Panc1 (cell line): Measurements from ENCODE around the gene TECPR2. TPM values are rescaled to one million over a fixed set of nuclear protein-coding genes. Genes with fewer than 3 reads are reported as not detected.

Experiments used
- ATAC-seq: fragments of 200-7000 bp; cut with Tn5 transposase; 2 replicates; pipeline ENCODE4 v1.9.1; 2020; ENCODE audit warnings: mild to moderate bottlenecking, moderate library complexity
- BruUV-seq: library from RNA; stranded (reverse); fragments of 400-500 nt; replicated peaks from 2 replicates; lab custom pipeline; 2021; lab: Mats Ljungman, UMichigan
- CTCF ChIA-PET: fragments of 300-600 bp; sonication (Branson Sonifier 250); formaldehyde crosslinking; loops from one replicate; lab custom pipeline; 2022; ENCODE audit warnings: antibody characterized with exemption; lab: Charles Lee
- POLR2A ChIA-PET: fragments of 300-600 bp; sonication (Branson Sonifier 250); formaldehyde crosslinking; loops from one replicate; lab custom pipeline; 2022; ENCODE audit warnings: antibody characterized with exemption; lab: Charles Lee
- DNase-seq: peaks from one replicate; pipeline ENCODE4 v3.0.0-alpha.2; 2010; ENCODE audit warnings: low read depth, low spot score
- H3K27ac ChIP-seq: 2 replicates; pipeline ENCODE4 v1.5.1; 2011; ENCODE audit warnings: mild to moderate bottlenecking, low read length, inconsistent platforms
- H3K27me3 ChIP-seq: fragments of 200-500 bp; sonication (Bioruptor generic); 2 replicates; pipeline ENCODE4 v1.6.0; 2014; ENCODE audit warnings: low read length, inconsistent platforms; ENCODE audit not compliant: control insufficient read depth, insufficient read depth
- H3K36me3 ChIP-seq: fragments of 200-500 bp; sonication (Bioruptor generic); 2 replicates; pipeline ENCODE4 v1.5.1; 2014; ENCODE audit warnings: inconsistent platforms, mild to moderate bottlenecking, low read length, moderate library complexity; ENCODE audit not compliant: control insufficient read depth, insufficient read depth
- H3K4me1 ChIP-seq: 2 replicates; pipeline ENCODE4 v1.5.1; 2011; ENCODE audit warnings: inconsistent platforms, mild to moderate bottlenecking, low read length, moderate library complexity; ENCODE audit not compliant: control insufficient read depth, insufficient read depth
- H3K4me3 ChIP-seq, 2 experiments: 2 replicates each; pipeline ENCODE4 v1.5.1; 2011 to 2012; ENCODE audit warnings: low read depth in 2 of 2, low read length in 2 of 2, mild to moderate bottlenecking in 2 of 2, inconsistent platforms in 1 of 2, moderate library complexity in 1 of 2
- H3K9me3 ChIP-seq: fragments of 200-500 bp; sonication (Bioruptor generic); 2 replicates; pipeline ENCODE4 v1.5.1; 2014; ENCODE audit warnings: low read depth, mild to moderate bottlenecking, inconsistent platforms, low read length, moderate library complexity; ENCODE audit not compliant: control insufficient read depth, insufficient read depth
- CTCF ChIP-seq: fragments of 450-650 bp; IDR thresholded peaks from 2 replicates; pipeline ENCODE4 v1.5.1; 2017; ENCODE audit warnings: mild to moderate bottlenecking
- POLR2AphosphoS5 ChIP-seq: IDR thresholded peaks from 2 replicates; pipeline ENCODE4 v1.6.1; 2012; ENCODE audit warnings: mild to moderate bottlenecking, low read depth, low read length, moderate library complexity
- SIN3A ChIP-seq: IDR thresholded peaks from 2 replicates; pipeline ENCODE4 v1.6.1; 2012; ENCODE audit warnings: low read depth, mild to moderate bottlenecking, low read length, moderate library complexity, borderline replicate concordance; ENCODE audit not compliant: insufficient read depth
- TCF7L2 ChIP-seq: IDR thresholded peaks from 2 replicates; pipeline ENCODE4 v1.6.1; 2011; ENCODE audit warnings: mild to moderate bottlenecking, low read depth, low read length, inconsistent platforms
- in situ Hi-C: cut with HindIII; loops from 2 replicates; pipeline ENCODE4 v1.10.0; 2016; ENCODE audit warnings: low sequenced_read_pairs, low pct_unique_long_range_greater_than_20kb
- intact Hi-C: fragments of 100-400 bp; cut with micrococcal nuclease; formaldehyde crosslinking; loops from one replicate; pipeline ENCODE4 v1.10.0; 2022; ENCODE audit not compliant: unreplicated experiment
- total RNA-seq: library from RNA; stranded (reverse); gene quantifications from one replicate; pipeline ENCODE4 v1.2.1, GENCODE V29; 2021; ENCODE audit not compliant: unreplicated experiment
- TF ChIP-seq, protein P1 (sequence below), 2 experiments: IDR thresholded peaks; 2 replicates each; pipeline ENCODE4 v1.6.1; 2011 to 2012; ENCODE audit warnings: low read depth in 2 of 2, control low read depth in 1 of 2, low read length in 1 of 2, mild to moderate bottlenecking in 1 of 2, moderate library complexity in 1 of 2; ENCODE audit not compliant: insufficient read depth in 1 of 2

Gene TECPR2
- total RNA-seq, 1 experiment from 2014 or later, result 15.5 TPM

DNA sequence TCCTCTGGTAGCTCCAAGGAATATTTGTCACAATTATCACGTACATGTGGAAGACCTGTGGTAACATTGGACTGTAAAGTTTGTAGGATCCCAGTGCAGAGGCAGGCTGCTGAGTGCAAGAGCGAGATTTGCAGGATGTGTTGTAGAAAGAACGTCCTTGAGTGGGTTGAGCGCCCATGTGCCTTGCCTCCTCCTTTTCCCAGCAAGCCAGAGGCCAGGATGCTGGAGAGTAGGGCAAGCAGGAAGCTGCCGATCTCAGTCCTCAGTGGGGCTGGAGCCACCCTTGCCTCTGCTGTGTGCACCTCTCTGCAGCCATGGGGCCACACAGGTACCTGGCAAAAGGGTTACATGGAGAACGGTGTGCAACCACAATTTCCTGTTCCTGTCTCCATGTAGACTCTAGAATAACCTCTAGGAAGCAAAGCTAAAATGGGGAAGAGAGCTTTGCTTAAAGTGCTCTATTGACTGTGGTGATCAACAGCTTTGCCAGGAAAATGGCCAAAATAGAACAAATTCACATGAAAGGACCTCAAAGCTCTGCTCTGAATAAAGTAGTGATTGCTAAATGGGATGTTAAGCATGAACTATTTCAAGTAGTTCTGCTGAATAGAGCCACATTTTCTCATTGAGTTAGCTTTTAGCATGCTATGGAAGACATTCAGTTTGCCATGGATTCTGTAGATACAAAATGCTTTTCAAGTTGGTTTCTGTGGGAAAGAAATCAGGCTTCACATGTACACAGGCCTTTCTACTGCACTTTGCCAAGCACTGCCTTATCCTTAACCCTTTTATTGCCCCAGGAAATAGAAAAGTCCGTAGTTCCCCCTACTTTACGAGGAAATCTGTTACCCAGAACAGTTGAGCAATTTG lies 109.4 kb downstream of the TECPR2 start:
- POLR2A ChIA-PET, result no interaction called here
- CTCF ChIA-PET, result no interaction called here
- in situ Hi-C loops (no loop called here), intact Hi-C loops (no loop called here)
- H3K27ac ChIP-seq, result no peak overlapping the region
- no peaks in the 10 kb centered on the region for H3K4me1 ChIP-seq
- no peaks in the 10 kb centered on the region for H3K27me3 ChIP-seq
- H3K36me3 ChIP-seq, result no peaks in the 10 kb centered on the region
- H3K9me3 ChIP-seq, result no peaks in the 10 kb centered on the region
- BruUV-seq, result no TSS peak
- DNase-seq (no peak), ATAC-seq (no peak)
- no peak overlapping the region for H3K4me3 ChIP-seq
- TF ChIP-seq, protein P1, sequence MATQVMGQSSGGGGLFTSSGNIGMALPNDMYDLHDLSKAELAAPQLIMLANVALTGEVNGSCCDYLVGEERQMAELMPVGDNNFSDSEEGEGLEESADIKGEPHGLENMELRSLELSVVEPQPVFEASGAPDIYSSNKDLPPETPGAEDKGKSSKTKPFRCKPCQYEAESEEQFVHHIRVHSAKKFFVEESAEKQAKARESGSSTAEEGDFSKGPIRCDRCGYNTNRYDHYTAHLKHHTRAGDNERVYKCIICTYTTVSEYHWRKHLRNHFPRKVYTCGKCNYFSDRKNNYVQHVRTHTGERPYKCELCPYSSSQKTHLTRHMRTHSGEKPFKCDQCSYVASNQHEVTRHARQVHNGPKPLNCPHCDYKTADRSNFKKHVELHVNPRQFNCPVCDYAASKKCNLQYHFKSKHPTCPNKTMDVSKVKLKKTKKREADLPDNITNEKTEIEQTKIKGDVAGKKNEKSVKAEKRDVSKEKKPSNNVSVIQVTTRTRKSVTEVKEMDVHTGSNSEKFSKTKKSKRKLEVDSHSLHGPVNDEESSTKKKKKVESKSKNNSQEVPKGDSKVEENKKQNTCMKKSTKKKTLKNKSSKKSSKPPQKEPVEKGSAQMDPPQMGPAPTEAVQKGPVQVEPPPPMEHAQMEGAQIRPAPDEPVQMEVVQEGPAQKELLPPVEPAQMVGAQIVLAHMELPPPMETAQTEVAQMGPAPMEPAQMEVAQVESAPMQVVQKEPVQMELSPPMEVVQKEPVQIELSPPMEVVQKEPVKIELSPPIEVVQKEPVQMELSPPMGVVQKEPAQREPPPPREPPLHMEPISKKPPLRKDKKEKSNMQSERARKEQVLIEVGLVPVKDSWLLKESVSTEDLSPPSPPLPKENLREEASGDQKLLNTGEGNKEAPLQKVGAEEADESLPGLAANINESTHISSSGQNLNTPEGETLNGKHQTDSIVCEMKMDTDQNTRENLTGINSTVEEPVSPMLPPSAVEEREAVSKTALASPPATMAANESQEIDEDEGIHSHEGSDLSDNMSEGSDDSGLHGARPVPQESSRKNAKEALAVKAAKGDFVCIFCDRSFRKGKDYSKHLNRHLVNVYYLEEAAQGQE (IDR thresholded peaks at IDR 0.05; ENCODE audit: insufficient read depth in 1 of 2, low read depth in 2 of 2, low read length in 1 of 2), result no peak
- no peak for TF ChIP-seq SIN3A

DNA sequence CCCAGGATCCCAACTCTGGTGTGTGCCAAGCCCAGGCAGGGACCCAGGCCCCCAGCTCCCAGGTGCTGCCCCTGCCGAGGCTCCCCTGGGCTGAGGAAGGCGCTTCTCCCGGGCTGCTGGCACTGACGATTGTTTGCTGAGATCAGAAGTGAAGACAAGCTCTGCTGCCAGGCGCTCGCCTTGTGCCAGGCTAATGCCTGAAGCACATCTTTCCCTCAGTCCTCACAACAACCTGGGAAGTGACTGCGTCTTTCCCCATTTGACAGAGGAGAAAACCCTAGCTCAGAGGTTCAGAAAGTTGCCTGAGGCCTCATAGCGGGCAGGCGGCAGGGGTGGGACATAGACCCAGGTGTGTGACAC lies 110.0 kb downstream of the TECPR2 start:
- no peak overlapping the region for H3K4me3 ChIP-seq
- CTCF ChIA-PET, result no interaction called here
- no peaks in the 10 kb centered on the region for H3K9me3 ChIP-seq
- H3K36me3 ChIP-seq, result no peaks in the 10 kb centered on the region
- no peaks in the 10 kb centered on the region for H3K27me3 ChIP-seq
- no peak for TF ChIP-seq POLR2AphosphoS5
- no peak for TF ChIP-seq CTCF
- TF ChIP-seq, protein P1 (IDR thresholded peaks at IDR 0.05; ENCODE audit: insufficient read depth in 1 of 2, low read depth in 2 of 2, low read length in 1 of 2), result no peak
- TF ChIP-seq SIN3A, result no peak
- no peak for TF ChIP-seq TCF7L2
- intact Hi-C loops, result no loop called here
- no peaks in the 10 kb centered on the region for H3K4me1 ChIP-seq
- no peak for ATAC-seq
- POLR2A ChIA-PET, result no interaction called here
- no peak for DNase-seq
- no peak overlapping the region for H3K27ac ChIP-seq
- BruUV-seq, result no TSS peak
- in situ Hi-C loops, result no loop called here
